Forelimb muscle (tissue), 1 donor: Measurements from ENCODE around the gene ANKRD62. TPM values are rescaled to one million over a fixed set of nuclear protein-coding genes. Genes with fewer than 3 reads are reported as not detected.

Experiments used
- polyA plus RNA-seq: library from polyadenylated mRNA; unstranded; fragments of 120-200 nt; gene quantifications from one replicate; pipeline ENCODE4 v1.2.1, GENCODE V29; 2013; ENCODE audit not compliant: insufficient read length

ANKRD62 gene
- polyA plus RNA-seq, 1 donor: not detected

Other genes with a start within 250 kb of the ANKRD62 start
- gene CHMP1B, start 242.4 kb upstream of the ANKRD62 start, polyA plus RNA-seq: 21.7 TPM
- 26.6 TPM for gene MPPE1, start 185.5 kb upstream of the ANKRD62 start, polyA plus RNA-seq
- gene IMPA2, start 112.3 kb upstream of the ANKRD62 start, polyA plus RNA-seq: 20.9 TPM
- gene CIDEA, start 160.5 kb downstream of the ANKRD62 start, polyA plus RNA-seq: not detected
- gene TUBB6, start 214.4 kb downstream of the ANKRD62 start, polyA plus RNA-seq: 224 TPM